Spleen (tissue), 7 donors: ENCODE data around the gene CACNA2D3.

Source experiments
- POLR2A ChIP-seq, 3 donors: fragments of 450-650 bp; IDR thresholded peaks; one replicate each; pipeline ENCODE4 v1.5.1; 2017; ENCODE audit warnings: antibody characterized with exemption in 3 of 3, mild to moderate bottlenecking in 1 of 3
- TF ChIP-seq, protein P1 (sequence below), 11 experiments: fragments of 200-600 bp in 7 of 11; fragments of 450-650 bp in 4 of 11; sonication (generic) in 4 of 11; IDR thresholded peaks in 8 of 11; conservative IDR thresholded peaks in 3 of 11; 1 replicate in 7 of 11; 2 replicates in 4 of 11; pipeline versions ENCODE4 v1.4.0 to v1.8.0; 2016 to 2021; ENCODE audit warnings: antibody characterized with exemption in 11 of 11, inconsistent platforms in 4 of 11, mild to moderate bottlenecking in 1 of 11
- donor health status: DM: no; HTN: no; CAD: no; lungs with moderate emphysema.
- donor health status: DM: no; HTN: no; CAD: no.
- donor health status: DM: no; HTN: no; CAD: no.

DNA sequence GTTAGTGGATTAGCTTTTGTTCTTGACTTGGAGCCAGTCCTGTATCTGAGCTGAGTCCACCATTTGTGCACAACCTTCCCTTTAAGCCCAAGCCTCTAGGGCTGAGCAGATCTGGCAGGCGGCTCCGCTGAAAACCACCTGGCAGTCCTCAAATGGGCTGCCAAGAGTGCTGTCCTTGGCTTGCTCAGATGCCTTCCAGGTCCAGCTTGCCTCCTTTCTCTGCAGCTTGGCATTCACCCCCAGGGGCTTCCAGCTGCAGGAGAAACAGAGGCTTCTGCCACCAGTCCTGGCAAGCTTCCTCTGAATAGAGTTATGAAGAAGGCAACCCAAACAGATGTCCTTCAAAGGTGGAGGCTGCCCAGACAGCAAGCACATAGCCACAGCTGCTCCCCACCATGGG lies 708.8 kb downstream of the CACNA2D3 start:
- TF ChIP-seq, protein P1, sequence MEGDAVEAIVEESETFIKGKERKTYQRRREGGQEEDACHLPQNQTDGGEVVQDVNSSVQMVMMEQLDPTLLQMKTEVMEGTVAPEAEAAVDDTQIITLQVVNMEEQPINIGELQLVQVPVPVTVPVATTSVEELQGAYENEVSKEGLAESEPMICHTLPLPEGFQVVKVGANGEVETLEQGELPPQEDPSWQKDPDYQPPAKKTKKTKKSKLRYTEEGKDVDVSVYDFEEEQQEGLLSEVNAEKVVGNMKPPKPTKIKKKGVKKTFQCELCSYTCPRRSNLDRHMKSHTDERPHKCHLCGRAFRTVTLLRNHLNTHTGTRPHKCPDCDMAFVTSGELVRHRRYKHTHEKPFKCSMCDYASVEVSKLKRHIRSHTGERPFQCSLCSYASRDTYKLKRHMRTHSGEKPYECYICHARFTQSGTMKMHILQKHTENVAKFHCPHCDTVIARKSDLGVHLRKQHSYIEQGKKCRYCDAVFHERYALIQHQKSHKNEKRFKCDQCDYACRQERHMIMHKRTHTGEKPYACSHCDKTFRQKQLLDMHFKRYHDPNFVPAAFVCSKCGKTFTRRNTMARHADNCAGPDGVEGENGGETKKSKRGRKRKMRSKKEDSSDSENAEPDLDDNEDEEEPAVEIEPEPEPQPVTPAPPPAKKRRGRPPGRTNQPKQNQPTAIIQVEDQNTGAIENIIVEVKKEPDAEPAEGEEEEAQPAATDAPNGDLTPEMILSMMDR (IDR thresholded peaks at IDR 0.05 in 8 of 11, conservative IDR thresholded peaks at IDR 0.05 in 3 of 11) = no peak
- TF ChIP-seq POLR2A (IDR thresholded peaks at IDR 0.05) = no peak
